MG63 (cell line): ENCODE measurements around the gene CASP8AP2. TPM values are rescaled to one million over a fixed set of nuclear protein-coding genes. Genes with fewer than 3 reads are reported as not detected.

ENCODE experiments used
- DNase-seq: peaks from one replicate; pipeline ENCODE4 v3.0.0-alpha.2; 2020
- H3K27me3 ChIP-seq: fragments of 250-450 bp; sonication (Bioruptor Pico); 2 replicates; pipeline ENCODE4 v1.5.1; 2020; ENCODE audit warnings: mild to moderate bottlenecking, moderate library complexity
- H3K36me3 ChIP-seq: fragments of 250-450 bp; sonication (Bioruptor Pico); 2 replicates; pipeline ENCODE4 v1.5.1; 2020; ENCODE audit warnings: mild to moderate bottlenecking, moderate library complexity
- H3K4me3 ChIP-seq: fragments of 250-450 bp; sonication (Bioruptor Pico); 2 replicates; pipeline ENCODE4 v1.5.1; 2020; ENCODE audit warnings: mild to moderate bottlenecking, moderate library complexity
- H3K9me3 ChIP-seq: fragments of 250-450 bp; sonication (Bioruptor Pico); 2 replicates; pipeline ENCODE4 v1.5.1; 2020; ENCODE audit warnings: mild to moderate bottlenecking, moderate library complexity
- total RNA-seq: library from RNA; depleted of rRNA; stranded (reverse); fragments of >200 nt; shearing (Covaris generic); gene quantifications from 2 replicates; pipeline ENCODE4 v1.2.3, GENCODE V29; 2014; ENCODE audit warnings: low replicate concordance; rRNA removed

CASP8AP2 gene
- total RNA-seq, 1 experiment from 2014 or later: 5.6 TPM

DNA sequence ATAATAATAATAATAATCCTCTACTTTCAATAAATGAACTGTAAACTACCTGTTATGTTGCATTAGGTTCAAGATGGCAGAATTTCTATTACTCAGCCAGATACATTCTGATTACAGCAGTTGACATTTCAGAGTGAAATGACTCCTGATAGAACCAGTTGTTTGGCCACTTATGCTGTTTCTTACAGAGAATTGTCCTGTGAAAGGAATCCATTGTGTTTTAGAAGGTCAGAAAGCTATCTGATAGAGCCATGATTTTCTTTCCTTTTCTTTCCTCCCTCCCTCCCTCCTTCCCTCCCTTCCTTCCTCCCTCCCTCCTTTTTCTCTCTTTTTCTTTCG is 81.2 kb downstream of the CASP8AP2 start:
- Histone ChIP-seq H3K9me3 (no peaks in the 10 kb centered on the region), H3K36me3 (no peaks in the 10 kb centered on the region), H3K4me3 (no peak overlapping the region), H3K27me3 (no peaks in the 10 kb centered on the region)
- DNase-seq: no peak

DNA sequence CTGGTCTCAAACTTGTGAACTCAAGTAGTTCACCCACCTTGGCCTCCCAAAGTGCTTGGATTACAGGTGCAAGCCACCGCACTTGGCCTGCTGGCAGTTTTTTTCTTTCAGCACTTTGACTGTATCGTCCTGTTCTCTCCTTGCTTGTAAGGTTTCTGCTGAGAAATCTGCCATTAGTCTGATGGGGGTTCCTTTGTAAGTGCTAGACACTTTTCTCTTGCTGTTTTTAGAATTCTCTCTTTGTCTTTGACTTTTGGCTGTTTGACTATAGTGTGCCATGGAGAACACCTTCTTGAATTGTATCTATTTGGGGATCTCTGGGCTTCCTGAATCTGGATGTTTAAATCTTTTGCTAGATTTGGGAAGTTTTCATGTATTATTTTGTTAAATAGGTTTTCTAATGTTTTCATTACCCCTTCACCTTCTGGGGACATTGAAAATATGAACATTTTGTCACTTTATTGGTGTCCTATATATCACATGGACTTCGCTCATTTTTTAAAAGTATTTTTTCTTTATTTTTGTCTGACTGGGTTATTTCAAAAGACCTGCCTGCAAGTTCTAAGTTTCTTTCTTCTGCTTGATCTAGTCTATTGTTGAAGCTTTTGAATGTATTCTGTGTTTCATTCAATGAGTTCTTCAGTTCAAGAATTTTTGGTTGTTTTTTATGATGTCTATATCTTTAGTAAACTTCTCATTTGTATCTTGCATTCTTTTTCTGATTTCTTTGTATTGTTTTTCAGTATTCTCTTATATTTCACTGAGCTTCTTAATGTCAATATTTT is 86.6 kb downstream of the CASP8AP2 start:
- DNase-seq: no peak
- no peak overlapping the region for H3K4me3 ChIP-seq
- H3K36me3 ChIP-seq: no peaks in the 10 kb centered on the region
- H3K27me3 ChIP-seq: no peaks in the 10 kb centered on the region
- H3K9me3 ChIP-seq: peaks cover 3% of the 10 kb centered on the region; the same call in 1 of the 2 replicates

DNA sequence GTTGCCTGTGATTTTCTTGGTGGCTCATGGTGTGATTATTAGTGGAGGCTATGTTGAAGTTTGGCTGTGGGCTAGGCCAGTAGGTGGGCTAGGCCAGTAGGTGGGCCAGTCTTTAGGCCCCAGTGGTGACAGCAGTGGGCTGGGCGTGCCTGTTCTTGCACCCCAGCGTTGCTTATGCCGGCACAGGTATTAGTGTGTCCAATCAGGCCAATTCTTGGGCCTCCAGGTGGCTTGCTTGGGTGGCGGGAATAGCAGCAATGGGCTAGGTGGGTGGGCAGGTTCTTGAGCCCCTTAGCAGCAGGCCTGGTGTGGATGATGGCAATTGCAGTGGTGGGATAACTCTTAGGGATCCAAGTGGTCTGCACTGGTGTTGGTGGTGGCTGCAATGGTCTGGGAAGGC is 87.5 kb downstream of the CASP8AP2 start:
- peaks cover 3% of the 10 kb centered on the region; the same call in 1 of the 2 replicates for H3K9me3 ChIP-seq
- no peak overlapping the region for H3K4me3 ChIP-seq
- no peaks in the 10 kb centered on the region for H3K36me3 ChIP-seq
- no peaks in the 10 kb centered on the region for H3K27me3 ChIP-seq
- DNase-seq: no peak

DNA sequence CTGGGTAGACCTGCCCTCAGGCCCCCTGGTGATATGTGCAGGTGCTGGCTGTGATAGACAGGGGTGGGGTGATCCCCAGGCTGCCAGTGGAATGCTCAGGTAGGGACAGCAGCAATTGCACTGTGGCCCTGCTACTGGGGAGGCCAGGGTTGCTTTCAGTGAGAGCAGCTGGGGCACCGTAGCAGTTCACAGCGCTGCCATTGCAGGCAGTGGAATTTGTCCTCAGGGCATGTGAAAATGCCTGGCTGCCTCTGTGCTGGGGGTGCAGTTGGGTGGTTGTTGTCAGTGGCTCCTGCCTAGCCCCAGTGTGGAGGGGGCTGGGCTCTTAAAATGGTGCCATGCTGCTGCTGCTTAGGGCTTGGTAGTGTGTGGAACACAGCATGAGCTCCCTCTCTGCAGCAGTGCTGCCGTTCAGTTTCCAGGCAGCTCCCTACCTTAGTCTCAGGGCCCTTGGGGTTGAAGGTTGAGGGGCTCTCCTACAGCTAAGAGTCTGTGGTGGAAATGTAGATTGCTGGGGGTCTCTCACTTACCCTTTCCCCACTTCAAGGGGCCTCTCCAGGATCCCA is 88.2 kb downstream of the CASP8AP2 start:
- H3K27me3 ChIP-seq: no peaks in the 10 kb centered on the region
- no peak for DNase-seq
- H3K9me3 ChIP-seq: peaks cover 3% of the 10 kb centered on the region; the same call in 1 of the 2 replicates
- H3K4me3 ChIP-seq: no peak overlapping the region
- H3K36me3 ChIP-seq: no peaks in the 10 kb centered on the region

Other genes starting within 250 kb of the CASP8AP2 start
- 7.1 and 28.4 TPM in 2 replicates for gene LYRM2, start 191.1 kb upstream of the CASP8AP2 start, total RNA-seq
- 10.1 and 16.6 TPM in 2 replicates for gene MDN1, start 10.1 kb upstream of the CASP8AP2 start, total RNA-seq
- not detected in 2 replicates for gene GJA10, start 64.6 kb downstream of the CASP8AP2 start, total RNA-seq